Measurements from ENCODE around the gene UNG. TPM values are rescaled to one million over a fixed set of nuclear protein-coding genes. Genes with fewer than 3 reads are reported as not detected.
"Not testable (repeated sequence)": the region's sequence is repeated elsewhere in the genome, so short reads cannot be mapped to it uniquely, and the experiment has no call there.

UNG gene
- total and polyA plus RNA-seq, 7 experiments from 2014 or later: 7.7 to 54.8 (median 13.7) TPM

DNA sequence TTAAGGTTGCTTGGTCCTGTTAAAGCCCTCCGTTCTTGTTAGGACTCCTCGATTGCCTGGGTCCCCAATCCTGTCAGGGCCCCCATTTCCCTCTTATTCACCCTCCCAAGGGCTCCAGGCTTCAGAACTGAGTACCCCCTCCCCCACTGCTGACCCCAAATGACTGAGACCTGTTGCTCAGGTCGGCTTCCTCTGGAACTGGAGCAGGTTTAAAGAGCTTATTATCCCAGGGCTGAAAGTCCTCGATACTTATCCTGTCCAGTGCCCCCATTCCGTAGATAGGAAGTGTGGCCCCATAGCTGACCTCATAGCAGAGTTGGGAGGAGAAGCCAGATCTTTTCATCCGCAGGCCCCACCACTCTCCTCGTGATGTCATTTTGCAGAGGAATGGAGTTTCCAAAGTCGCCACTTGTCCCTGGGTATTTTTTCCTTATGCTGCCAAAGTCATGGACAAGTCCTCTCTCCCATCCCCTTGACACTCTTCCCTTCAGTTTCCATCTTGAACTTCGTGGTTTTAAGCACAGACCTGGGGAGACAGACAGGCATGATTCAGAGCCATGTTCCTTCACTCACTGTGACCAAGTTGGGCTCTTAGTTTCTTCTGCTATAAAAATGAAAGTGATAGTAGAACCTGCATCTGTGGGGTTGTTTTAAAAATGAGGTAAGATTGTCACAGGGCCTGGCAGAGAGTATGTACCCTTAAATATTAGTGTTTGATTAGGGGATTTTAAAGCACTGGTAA, 43.8 kb upstream of the UNG start:
- CTCF ChIA-PET: interaction anchor here (1.4 kb wide), 1 partner anchor 59 kb away, joined by 3 read pairs; no protein-coding TSS in a partner anchor
- H3K27me3 ChIP-seq (ENCODE audit: control insufficient read depth in 2 of 2, insufficient read depth in 2 of 2, low read length in 2 of 2): no peaks in the 10 kb centered on the region
- no peaks in the 10 kb centered on the region for H3K27me3 Mint-ChIP-seq
- H3K27ac ChIP-seq (ENCODE audit: low read depth, low read length): peak overlapping the region; percentile 89
- H3K4me1 ChIP-seq (ENCODE audit: control insufficient read depth in 2 of 2, insufficient read depth in 2 of 2, low read length in 2 of 2): peaks cover 13% of the 10 kb centered on the region in 2 donors
- ATAC-seq: peak; percentile 65
- no peaks in the 10 kb centered on the region for H3K9me3 ChIP-seq (ENCODE audit: control insufficient read depth in 2 of 3, low read length in 3 of 3)
- peaks cover 0 to 16% (median 6%) of the 10 kb centered on the region in 5 donors for H3K36me3 Mint-ChIP-seq
- POLR2A ChIA-PET: interaction anchor here (0.7 to 1.2 kb wide), 3 partner anchors 39 to 943 kb away, joined by 3 to 4 read pairs (median 3); partner anchors contain the start of gene ALKBH2
- intact Hi-C loops (cut with micrococcal nuclease): loop anchor here (1.0 to 5.0 kb wide), 12 partner anchors 40 to 1366 kb away; partner anchors contain the start of genes CORO1C (in 2 of the 2), ALKBH2 (in 1 of the 2), ANAPC7 (in 1 of the 2) and FICD (in 1 of the 2)
- peaks cover 0 to 18% (median 0%) of the 10 kb centered on the region in 3 experiments for H3K36me3 ChIP-seq (ENCODE audit: control insufficient read depth in 2 of 3, insufficient read depth in 3 of 3, low read length in 3 of 3)
- H3K4me3 Mint-ChIP-seq: peak overlapping the region; percentile 86 to 99 (median 96)
- H3K9me3 Mint-ChIP-seq: no peaks in the 10 kb centered on the region
- H3K4me1 Mint-ChIP-seq: peaks cover 14 to 27% (median 17%) of the 10 kb centered on the region in 7 donors
- DNase-seq: peak in 8 of 9 donors; percentile 5 to 53 (median 49)
- peak overlapping the region; percentile 91 for H3K4me3 ChIP-seq (ENCODE audit: low read length)
- peak overlapping the region; percentile 89 to 98 (median 95) for H3K27ac Mint-ChIP-seq

DNA sequence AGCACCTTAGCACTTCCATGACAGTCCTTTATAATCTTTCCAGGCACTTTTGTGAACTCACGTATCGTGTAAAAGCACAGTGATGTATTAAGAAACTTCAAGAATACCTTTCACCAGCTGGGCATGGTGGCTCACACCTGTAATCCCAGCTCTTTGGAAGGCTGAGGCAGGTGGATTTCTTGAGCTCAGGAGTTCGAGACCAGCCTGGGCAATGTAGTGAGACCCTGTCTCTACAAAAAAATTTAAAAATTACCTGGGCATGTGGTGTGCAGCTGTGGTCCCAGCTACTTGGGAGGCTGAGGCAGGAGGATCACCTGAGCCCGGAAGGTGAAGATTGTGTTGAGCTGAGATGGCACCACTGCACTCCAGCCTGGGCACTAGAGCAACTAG, 43.3 kb upstream of the UNG start:
- DNase-seq: not testable (repeated sequence)
- intact Hi-C loops (cut with micrococcal nuclease): loop anchor here (5.0 kb wide), 3 partner anchors 322 to 1367 kb away; partner anchors contain the start of genes ANAPC7 (in 1 of the 2), CORO1C (in 1 of the 2) and PWP1 (in 1 of the 2)
- POLR2A ChIA-PET: interaction anchor here (0.6 to 1.2 kb wide), 5 partner anchors 30 to 943 kb away, joined by 3 to 4 read pairs (median 3); partner anchors contain the start of gene ALKBH2

DNA sequence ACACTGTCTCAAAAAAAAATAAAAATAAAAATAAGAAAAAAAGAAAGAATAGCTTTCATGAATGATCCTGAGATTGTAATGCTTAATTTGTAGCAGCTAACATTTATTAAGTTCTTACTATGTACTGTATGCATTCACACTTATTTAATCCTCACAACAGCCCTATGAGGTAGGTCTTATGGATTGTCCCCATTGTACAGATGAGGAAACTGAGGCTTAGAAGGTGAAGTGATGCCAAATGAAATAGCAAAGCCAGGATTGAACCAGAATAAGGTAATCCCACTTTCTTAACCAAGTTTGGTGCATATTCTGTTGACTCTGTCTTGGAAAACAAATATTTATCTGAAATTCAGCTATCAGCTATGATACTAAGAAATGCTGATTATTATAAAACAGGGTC, 42.9 kb upstream of the UNG start:
- no peaks in the 10 kb centered on the region for H3K9me3 Mint-ChIP-seq
- ChIA-PET CTCF (interaction anchor here (1.0 to 1.6 kb wide), 3 partner anchors 12 to 58 kb away, joined by 3 to 4 read pairs (median 3); partner anchors contain the start of gene ALKBH2), POLR2A (interaction anchor here (0.6 to 1.2 kb wide), 5 partner anchors 30 to 942 kb away, joined by 3 to 4 read pairs (median 3); partner anchors contain the start of gene ALKBH2)
- H3K4me1 ChIP-seq (ENCODE audit: control insufficient read depth in 2 of 2, insufficient read depth in 2 of 2, low read length in 2 of 2): peaks cover 13% of the 10 kb centered on the region in 2 donors
- no peak for ATAC-seq
- peak overlapping the region in 2 of 10 donors; percentile 94 to 99 for H3K4me3 Mint-ChIP-seq
- H3K9me3 ChIP-seq (ENCODE audit: control insufficient read depth in 2 of 3, low read length in 3 of 3): no peaks in the 10 kb centered on the region
- DNase-seq: no peak
- peaks cover 14 to 27% (median 17%) of the 10 kb centered on the region in 7 donors for H3K4me1 Mint-ChIP-seq
- H3K27me3 Mint-ChIP-seq: no peaks in the 10 kb centered on the region
- H3K36me3 Mint-ChIP-seq: peaks cover 0 to 20% (median 6%) of the 10 kb centered on the region in 5 donors
- no peaks in the 10 kb centered on the region for H3K27me3 ChIP-seq (ENCODE audit: control insufficient read depth in 2 of 2, insufficient read depth in 2 of 2, low read length in 2 of 2)
- no peak overlapping the region for H3K4me3 ChIP-seq (ENCODE audit: low read length)
- intact Hi-C loops (cut with micrococcal nuclease): loop anchor here (5.0 kb wide), 3 partner anchors 322 to 1367 kb away; partner anchors contain the start of genes ANAPC7 (in 1 of the 2), CORO1C (in 1 of the 2) and PWP1 (in 1 of the 2)
- H3K36me3 ChIP-seq (ENCODE audit: control insufficient read depth in 2 of 3, insufficient read depth in 3 of 3, low read length in 3 of 3): peaks cover 0 to 22% (median 0%) of the 10 kb centered on the region in 3 experiments
- H3K27ac ChIP-seq (ENCODE audit: low read depth, low read length): peak overlapping the region; percentile 89
- H3K27ac Mint-ChIP-seq: peak overlapping the region in 6 of 9 donors; percentile 17 to 95 (median 69)

More for the DNA sequence above, 43.3 kb upstream of the UNG start:
- peak overlapping the region; percentile 89 for H3K27ac ChIP-seq (ENCODE audit: low read depth, low read length)
- H3K27me3 Mint-ChIP-seq; H3K9me3 ChIP-seq (ENCODE audit: control insufficient read depth in 2 of 3, low read length in 3 of 3); H3K9me3 Mint-ChIP-seq; H3K27me3 ChIP-seq (ENCODE audit: control insufficient read depth in 2 of 2, insufficient read depth in 2 of 2, low read length in 2 of 2): not testable (repeated sequence)
- H3K4me1 ChIP-seq (ENCODE audit: control insufficient read depth in 2 of 2, insufficient read depth in 2 of 2, low read length in 2 of 2): peaks cover 13% of the 10 kb centered on the region in 2 donors
- H3K27ac Mint-ChIP-seq: peak overlapping the region; percentile 89 to 98 (median 95)
- H3K36me3 Mint-ChIP-seq: peaks cover 0 to 19% (median 6%) of the 10 kb centered on the region in 5 donors
- peak; percentile 1 for ATAC-seq
- CTCF ChIA-PET: interaction anchor here (1.0 to 1.6 kb wide), 3 partner anchors 11 to 58 kb away, joined by 3 to 4 read pairs (median 3); partner anchors contain the start of gene ALKBH2
- peak overlapping the region; percentile 86 to 99 (median 96) for H3K4me3 Mint-ChIP-seq
- peak overlapping the region; percentile 91 for H3K4me3 ChIP-seq (ENCODE audit: low read length)
- H3K36me3 ChIP-seq (ENCODE audit: control insufficient read depth in 2 of 3, insufficient read depth in 3 of 3, low read length in 3 of 3): peaks cover 0 to 22% (median 0%) of the 10 kb centered on the region in 3 experiments
- peaks cover 14 to 27% (median 17%) of the 10 kb centered on the region in 7 donors for H3K4me1 Mint-ChIP-seq

DNA sequence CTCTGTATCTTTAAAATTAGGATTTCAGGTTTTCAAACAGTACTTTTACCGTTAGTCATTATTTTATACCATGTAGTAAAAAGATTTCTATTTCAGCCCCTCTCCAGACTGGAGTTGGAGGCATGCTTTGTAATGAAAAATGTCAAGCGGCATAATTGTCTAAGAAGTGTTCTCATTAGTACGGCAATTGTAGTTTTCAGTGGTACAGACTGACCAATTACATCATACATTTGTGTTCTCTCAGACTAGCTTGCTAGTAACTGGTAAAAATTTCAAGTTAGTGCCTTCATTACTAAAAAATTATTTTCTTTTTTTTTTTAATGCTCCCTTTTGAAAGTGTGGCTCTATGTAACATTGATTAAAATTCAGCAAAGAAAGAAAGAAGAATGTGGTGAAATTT, 40.5 kb upstream of the UNG start:
- Mint-ChIP-seq H3K4me3 (no peak overlapping the region), H3K9me3 (no peaks in the 10 kb centered on the region), H3K27ac (peak overlapping the region in 1 of 9 donors; percentile 13), H3K27me3 (no peaks in the 10 kb centered on the region), H3K4me1 (peaks cover 12 to 24% (median 17%) of the 10 kb centered on the region in 7 donors), H3K36me3 (peaks cover 0 to 24% (median 6%) of the 10 kb centered on the region in 5 donors)
- ChIA-PET CTCF (no interaction called here), POLR2A (no interaction called here)
- ATAC-seq (no peak), DNase-seq (no peak)
- no peak overlapping the region for H3K27ac ChIP-seq (ENCODE audit: low read depth, low read length)
- peaks cover 11 to 13% of the 10 kb centered on the region in 2 donors for H3K4me1 ChIP-seq (ENCODE audit: control insufficient read depth in 2 of 2, insufficient read depth in 2 of 2, low read length in 2 of 2)
- no peaks in the 10 kb centered on the region for H3K9me3 ChIP-seq (ENCODE audit: control insufficient read depth in 2 of 3, low read length in 3 of 3)
- H3K27me3 ChIP-seq (ENCODE audit: control insufficient read depth in 2 of 2, insufficient read depth in 2 of 2, low read length in 2 of 2): no peaks in the 10 kb centered on the region
- intact Hi-C loops (cut with micrococcal nuclease): no loop called here
- peaks cover 0 to 28% (median 0%) of the 10 kb centered on the region in 3 experiments for H3K36me3 ChIP-seq (ENCODE audit: control insufficient read depth in 2 of 3, insufficient read depth in 3 of 3, low read length in 3 of 3)
- no peak overlapping the region for H3K4me3 ChIP-seq (ENCODE audit: low read length)

DNA sequence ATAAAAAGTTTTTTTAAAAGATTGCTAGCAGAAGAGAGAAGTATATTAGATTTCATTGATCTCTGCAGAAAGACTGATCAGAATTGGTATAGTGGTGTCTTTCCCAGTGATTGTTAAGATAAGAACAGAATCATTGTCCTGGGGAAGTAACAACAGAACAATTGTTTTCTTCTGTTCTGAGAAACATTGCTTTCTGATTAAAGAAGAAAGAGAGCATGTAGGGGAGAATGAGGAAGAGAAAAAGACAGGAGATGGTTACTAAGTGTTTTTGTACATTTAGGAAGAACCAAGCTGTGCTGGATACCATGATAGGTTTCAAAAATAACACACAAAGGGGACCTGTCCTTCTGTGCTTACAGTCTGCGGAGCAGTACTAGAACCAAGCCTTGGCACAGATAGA, 40.0 kb upstream of the UNG start:
- H3K27me3 Mint-ChIP-seq: no peaks in the 10 kb centered on the region
- DNase-seq (no peak), ATAC-seq (no peak)
- H3K27me3 ChIP-seq (ENCODE audit: control insufficient read depth in 2 of 2, insufficient read depth in 2 of 2, low read length in 2 of 2): no peaks in the 10 kb centered on the region
- peaks cover 0 to 28% (median 0%) of the 10 kb centered on the region in 3 experiments for H3K36me3 ChIP-seq (ENCODE audit: control insufficient read depth in 2 of 3, insufficient read depth in 3 of 3, low read length in 3 of 3)
- H3K36me3 Mint-ChIP-seq: peaks cover 0 to 24% (median 3%) of the 10 kb centered on the region in 5 donors
- no peak overlapping the region for H3K4me3 Mint-ChIP-seq
- H3K4me1 ChIP-seq (ENCODE audit: control insufficient read depth in 2 of 2, insufficient read depth in 2 of 2, low read length in 2 of 2): peaks cover 7 to 13% of the 10 kb centered on the region in 2 donors
- H3K27ac ChIP-seq (ENCODE audit: low read depth, low read length): no peak overlapping the region
- no peaks in the 10 kb centered on the region for H3K9me3 ChIP-seq (ENCODE audit: control insufficient read depth in 2 of 3, low read length in 3 of 3)
- H3K27ac Mint-ChIP-seq: no peak overlapping the region
- ChIA-PET CTCF (no interaction called here), POLR2A (no interaction called here)
- peaks cover 8 to 19% (median 13%) of the 10 kb centered on the region in 7 donors for H3K4me1 Mint-ChIP-seq
- intact Hi-C loops (cut with micrococcal nuclease): no loop called here
- no peaks in the 10 kb centered on the region for H3K9me3 Mint-ChIP-seq
- no peak overlapping the region for H3K4me3 ChIP-seq (ENCODE audit: low read length)

DNA sequence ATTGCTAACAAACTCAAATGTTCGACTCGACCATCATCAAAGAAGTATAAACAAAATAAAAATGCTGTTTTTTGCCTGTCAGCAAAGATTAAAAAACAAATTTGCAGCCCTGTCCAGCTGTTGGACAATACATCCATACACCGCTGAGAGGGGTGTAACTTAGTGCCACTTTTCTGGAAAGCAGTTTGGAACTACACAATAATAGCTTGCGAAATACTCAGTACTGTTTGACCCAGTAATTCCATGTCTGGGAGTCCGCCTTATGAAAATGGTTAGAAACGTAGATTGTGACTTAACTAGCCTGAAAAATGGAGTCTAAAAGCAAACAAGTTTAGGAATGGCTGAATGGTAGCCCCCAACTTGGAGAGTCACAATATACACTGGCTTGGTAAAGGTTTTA, 38.6 kb upstream of the UNG start:
- Mint-ChIP-seq H3K4me1 (peaks cover 5 to 14% (median 7%) of the 10 kb centered on the region in 7 donors), H3K9me3 (no peaks in the 10 kb centered on the region), H3K36me3 (peaks cover 0 to 29% (median 5%) of the 10 kb centered on the region in 5 donors), H3K4me3 (no peak overlapping the region), H3K27me3 (no peaks in the 10 kb centered on the region), H3K27ac (no peak overlapping the region)
- Histone ChIP-seq H3K36me3 (ENCODE audit: control insufficient read depth in 2 of 3, insufficient read depth in 3 of 3, low read length in 3 of 3) (peaks cover 0 to 25% (median 0%) of the 10 kb centered on the region in 3 experiments), H3K4me3 (ENCODE audit: low read length) (no peak overlapping the region), H3K27me3 (ENCODE audit: control insufficient read depth in 2 of 2, insufficient read depth in 2 of 2, low read length in 2 of 2) (no peaks in the 10 kb centered on the region), H3K27ac (ENCODE audit: low read depth, low read length) (no peak overlapping the region), H3K9me3 (ENCODE audit: control insufficient read depth in 2 of 3, low read length in 3 of 3) (no peaks in the 10 kb centered on the region), H3K4me1 (ENCODE audit: control insufficient read depth in 2 of 2, insufficient read depth in 2 of 2, low read length in 2 of 2) (peaks cover 7% of the 10 kb centered on the region in 2 donors)
- POLR2A ChIA-PET: interaction anchor here (0.7 kb wide), 1 partner anchor 13 kb away, joined by 5 read pairs; no protein-coding TSS in a partner anchor
- CTCF ChIA-PET: no interaction called here
- intact Hi-C loops (cut with micrococcal nuclease): no loop called here
- ATAC-seq (no peak), DNase-seq (no peak)

All from naive thymus-derived CD4-positive, alpha-beta T cell (primary cell).